PFSK-1 (cell line): ENCODE data around the gene TBX18.

ENCODE experiments used
- POLR2AphosphoS5 ChIP-seq: IDR thresholded peaks from 2 replicates; pipeline ENCODE4 v1.6.1; 2012; ENCODE audit warnings: low read depth, mild to moderate bottlenecking, control low read depth, low read length, moderate library complexity
- SIN3A ChIP-seq: IDR thresholded peaks from 2 replicates; pipeline ENCODE4 v1.6.1; 2012; ENCODE audit warnings: mild to moderate bottlenecking, low read length, moderate library complexity, borderline replicate concordance; ENCODE audit not compliant: insufficient read depth

DNA sequence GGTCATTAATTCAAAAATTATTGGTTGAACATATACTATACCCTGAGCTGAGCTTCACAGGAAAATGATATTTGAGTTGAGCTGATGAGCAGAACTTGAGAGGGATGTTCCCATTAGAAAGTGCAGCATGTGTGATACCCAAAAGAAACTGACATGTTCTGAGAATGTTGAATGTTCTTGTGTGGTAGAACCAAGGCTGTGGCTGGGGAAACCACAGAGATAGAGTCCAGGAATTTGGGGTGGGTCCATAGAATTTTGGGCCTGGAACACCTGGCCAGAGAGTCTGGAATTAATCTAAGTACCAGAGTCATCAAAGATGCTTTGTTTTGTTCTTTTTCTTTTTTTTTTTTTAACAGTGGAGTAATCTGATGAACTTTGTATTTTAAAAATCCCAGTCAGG, 88.7 kb downstream of the TBX18 start:
- TF ChIP-seq POLR2AphosphoS5 (no peak), SIN3A (no peak)
